ENCODE results near the gene HLA-DRB1. TPM values are rescaled to one million over a fixed set of nuclear protein-coding genes. Genes with fewer than 3 reads are reported as not detected.
A peak's percentile ranks its signal among the peaks of the same experiment; 100 is the strongest.

The HLA-DRB1 gene
- total RNA-seq, 3 donors from 2014 or later (not counting 1 experiment from before 2014, with no cell fraction given) = 42.8 to 123 (median 53.9) TPM

- Histone ChIP-seq H3K4me1 (ENCODE audit: control insufficient read depth, insufficient read depth, low read length) (peaks cover 20% of the 10 kb centered on the region), H3K4me3 (ENCODE audit: low read length) (no peak overlapping the region), H3K9me3 (ENCODE audit: control insufficient read depth, insufficient read depth, low read length) (no peaks in the 10 kb centered on the region), H3K27ac (ENCODE audit: low read length) (peak overlapping the region; percentile 97), H3K27me3 (ENCODE audit: control insufficient read depth, insufficient read depth, low read length) (no peaks in the 10 kb centered on the region), H3K36me3 (ENCODE audit: control insufficient read depth, insufficient read depth, low read length) (no peaks in the 10 kb centered on the region)
- peak; percentile 36 for TF ChIP-seq CTCF (IDR thresholded peaks at IDR 0.05)
- Mint-ChIP-seq H3K9me3 (peaks cover 3 to 5% of the 10 kb centered on the region in 2 donors), H3K27ac (peak overlapping the region; percentile 90 to 99), H3K27me3 (ENCODE audit: low read depth in 2 of 2) (peaks cover 0 to 2% of the 10 kb centered on the region in 2 donors), H3K4me1 (peaks cover 38 to 52% of the 10 kb centered on the region in 2 donors), H3K4me3 (peak overlapping the region; percentile 84), H3K36me3 (peaks cover 7% of the 10 kb centered on the region)
- WGBS (ENCODE audit: insufficient coverage) = 0% methylated on average over 1 of the region's 1 CpG
- DNase-seq (peak; percentile 37 to 90), ATAC-seq (peak; percentile 83 to 86 (median 84))
- intact Hi-C loops (cut with micrococcal nuclease) = loop anchor here (1.0 to 2.0 kb wide), 4 partner anchors 12 to 63 kb away; no protein-coding TSS in a partner anchor
These were observed 33.1 kb upstream of the HLA-DRB1 start for GRCh38 chr6:32622545-32623401.

- ATAC-seq (no peak), DNase-seq (no peak)
- Histone ChIP-seq H3K9me3 (ENCODE audit: control insufficient read depth, insufficient read depth, low read length) (no peaks in the 10 kb centered on the region), H3K36me3 (ENCODE audit: control insufficient read depth, insufficient read depth, low read length) (no peaks in the 10 kb centered on the region), H3K4me1 (ENCODE audit: control insufficient read depth, insufficient read depth, low read length) (peaks cover 14% of the 10 kb centered on the region), H3K4me3 (ENCODE audit: low read length) (no peak overlapping the region), H3K27ac (ENCODE audit: low read length) (peak overlapping the region; percentile 97), H3K27me3 (ENCODE audit: control insufficient read depth, insufficient read depth, low read length) (no peaks in the 10 kb centered on the region)
- intact Hi-C loops (cut with micrococcal nuclease) = no loop called here
- peaks cover 8% of the 10 kb centered on the region for H3K36me3 Mint-ChIP-seq
- H3K9me3 Mint-ChIP-seq = peaks cover 3 to 5% of the 10 kb centered on the region in 2 donors
- no peak for TF ChIP-seq CTCF (IDR thresholded peaks at IDR 0.05)
- peak overlapping the region; percentile 28 for H3K4me3 Mint-ChIP-seq
- peak overlapping the region; percentile 90 to 99 for H3K27ac Mint-ChIP-seq
- peaks cover 0 to 2% of the 10 kb centered on the region in 2 donors for H3K27me3 Mint-ChIP-seq (ENCODE audit: low read depth in 2 of 2)
- WGBS (ENCODE audit: insufficient coverage) = 98% methylated on average over 2 of the region's 3 CpGs
- H3K4me1 Mint-ChIP-seq = peaks cover 42 to 44% of the 10 kb centered on the region in 2 donors
These were observed 31.7 kb upstream of the HLA-DRB1 start for GRCh38 chr6:32621372-32621771.

- Mint-ChIP-seq H3K4me3 (no peak overlapping the region), H3K9me3 (peaks cover 3 to 5% of the 10 kb centered on the region in 2 donors), H3K27ac (no peak overlapping the region), H3K36me3 (peaks cover 8% of the 10 kb centered on the region), H3K27me3 (ENCODE audit: low read depth in 2 of 2) (peaks cover 0 to 2% of the 10 kb centered on the region in 2 donors), H3K4me1 (peaks cover 29 to 40% of the 10 kb centered on the region in 2 donors)
- Histone ChIP-seq H3K4me3 (ENCODE audit: low read length) (no peak overlapping the region), H3K9me3 (ENCODE audit: control insufficient read depth, insufficient read depth, low read length) (no peaks in the 10 kb centered on the region), H3K27ac (ENCODE audit: low read length) (no peak overlapping the region), H3K4me1 (ENCODE audit: control insufficient read depth, insufficient read depth, low read length) (peaks cover 10% of the 10 kb centered on the region), H3K27me3 (ENCODE audit: control insufficient read depth, insufficient read depth, low read length) (no peaks in the 10 kb centered on the region), H3K36me3 (ENCODE audit: control insufficient read depth, insufficient read depth, low read length) (no peaks in the 10 kb centered on the region)
- no peak for TF ChIP-seq CTCF (IDR thresholded peaks at IDR 0.05)
- 100% methylated on average over 1 of the region's 1 CpG for WGBS (ENCODE audit: insufficient coverage)
- no peak for DNase-seq
- ATAC-seq = no peak
- intact Hi-C loops (cut with micrococcal nuclease) = no loop called here
These were observed 28.1 kb upstream of the HLA-DRB1 start for GRCh38 chr6:32617751-32618150.

Measured in natural killer cell (primary cell).